Activated T-helper 17 cell treated with anti-CD3 and anti-CD28 coated beads, Interleukin-2, amount 50 U/mL, for 72 hours (primary cell): ENCODE measurements around the gene TTC39B. TPM values are rescaled to one million over a fixed set of nuclear protein-coding genes. Genes with fewer than 3 reads are reported as not detected.
"Not testable (repeated sequence)": the region's sequence is repeated elsewhere in the genome, so short reads cannot be mapped to it uniquely, and the experiment has no call there.

ENCODE experiments used
- ATAC-seq: fragments of 150-1000 bp; cut with Tn5 transposase; replicated peaks from 2 replicates; pipeline ENCODE4 v1.10.0; 2021; ENCODE audit warnings: mild to moderate bottlenecking, moderate library complexity
- H3K27ac Mint-ChIP-seq: one replicate; pipeline ENCODE4 v1.8.0; 2022; ENCODE audit warnings: mixed read lengths
- H3K27me3 Mint-ChIP-seq: one replicate; pipeline ENCODE4 v1.8.0; 2022; ENCODE audit warnings: mixed read lengths
- H3K36me3 Mint-ChIP-seq: one replicate; pipeline ENCODE4 v1.8.0; 2022; ENCODE audit warnings: low read depth, mild to moderate bottlenecking, mixed read lengths
- H3K4me1 Mint-ChIP-seq: one replicate; pipeline ENCODE4 v1.8.0; 2022; ENCODE audit warnings: mixed read lengths
- H3K4me3 Mint-ChIP-seq: one replicate; pipeline ENCODE4 v1.8.0; 2022; ENCODE audit warnings: mild to moderate bottlenecking, mixed read lengths
- H3K9me3 Mint-ChIP-seq: one replicate; pipeline ENCODE4 v1.8.0; 2022; ENCODE audit warnings: mixed read lengths
- total RNA-seq, 2 donors: library from RNA; stranded (reverse); gene quantifications; one replicate each; pipeline ENCODE4 v1.2.3, GENCODE V29; 2022

The TTC39B gene
- total RNA-seq, 2 donors from 2014 or later, result 14.5 to 19.1 TPM

GRCh38 chr9:15239816-15240215, 67.2 kb downstream of the TTC39B start:
- no peak overlapping the region for H3K27ac Mint-ChIP-seq
- ATAC-seq, result no peak
- H3K4me1 Mint-ChIP-seq, result peaks cover 14% of the 10 kb centered on the region
- H3K4me3 Mint-ChIP-seq, result no peak overlapping the region
- H3K27me3 Mint-ChIP-seq, result no peaks in the 10 kb centered on the region
- peaks cover 31% of the 10 kb centered on the region for H3K36me3 Mint-ChIP-seq
- H3K9me3 Mint-ChIP-seq, result peaks cover 24% of the 10 kb centered on the region

- no peak overlapping the region for H3K4me3 Mint-ChIP-seq
- H3K27ac Mint-ChIP-seq, result no peak overlapping the region
- H3K27me3 Mint-ChIP-seq, result no peaks in the 10 kb centered on the region
- H3K9me3 Mint-ChIP-seq, result peaks cover 24% of the 10 kb centered on the region
- peaks cover 14% of the 10 kb centered on the region for H3K4me1 Mint-ChIP-seq
- H3K36me3 Mint-ChIP-seq, result peaks cover 31% of the 10 kb centered on the region
- ATAC-seq, result no peak
Measured at GRCh38 chr9:15238646-15239045, 68.4 kb downstream of the TTC39B start.

DNA sequence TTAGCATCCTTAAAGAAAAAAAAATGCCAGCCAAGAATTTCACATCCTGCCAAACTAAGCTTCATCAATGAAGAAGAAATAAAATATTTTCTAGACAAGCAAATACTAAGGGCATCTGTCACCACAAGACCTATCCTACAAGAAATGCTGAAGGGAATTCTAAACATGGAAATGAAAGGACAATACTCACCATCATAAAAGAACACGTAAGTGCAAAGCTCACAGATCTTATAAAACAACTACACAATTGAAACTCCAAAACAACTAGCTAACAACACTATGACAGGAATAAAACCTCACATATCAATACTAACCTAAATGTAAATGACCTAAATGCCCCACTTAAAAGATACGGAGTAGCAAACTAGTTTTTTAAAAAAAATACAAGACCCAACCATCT, 71.4 kb downstream of the TTC39B start:
- no peak for ATAC-seq
- Mint-ChIP-seq H3K9me3 (peaks cover 24% of the 10 kb centered on the region), H3K4me3 (peak overlapping the region; percentile 51), H3K36me3 (peaks cover 37% of the 10 kb centered on the region), H3K27me3 (no peaks in the 10 kb centered on the region), H3K4me1 (peaks cover 23% of the 10 kb centered on the region), H3K27ac (peak overlapping the region; percentile 74)

DNA sequence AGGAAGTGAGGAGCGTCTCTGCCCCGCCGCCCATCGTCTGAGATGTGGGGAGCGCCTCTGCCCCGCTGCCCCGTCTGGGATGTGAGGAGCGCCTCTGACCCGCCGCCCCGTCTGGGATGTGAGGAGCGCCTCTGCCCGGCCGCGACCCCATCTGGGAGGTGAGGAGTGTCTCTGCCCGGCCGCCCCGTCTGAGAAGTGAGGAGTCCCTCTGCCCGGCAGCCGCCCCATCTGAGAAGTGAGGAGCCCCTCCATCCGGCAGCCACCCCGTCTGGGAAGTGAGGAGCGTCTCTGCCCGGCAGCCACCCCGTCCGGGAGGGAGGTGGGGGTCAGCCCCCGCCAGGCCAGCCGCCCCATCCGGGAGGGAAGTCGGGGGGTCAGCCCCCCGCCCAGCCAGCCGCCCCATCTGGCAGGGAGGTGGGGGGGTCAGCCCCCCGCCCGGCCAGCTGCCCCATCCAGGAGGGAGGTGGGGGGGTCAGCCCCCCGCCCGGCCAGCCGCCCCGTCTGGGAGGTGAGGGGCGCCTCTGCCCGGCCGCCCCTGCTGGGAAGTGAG, 73.0 kb downstream of the TTC39B start:
- H3K27ac Mint-ChIP-seq, H3K27me3 Mint-ChIP-seq, ATAC-seq, H3K4me3 Mint-ChIP-seq: not testable (repeated sequence)
- Mint-ChIP-seq H3K36me3 (peaks cover 31% of the 10 kb centered on the region), H3K9me3 (peaks cover 24% of the 10 kb centered on the region), H3K4me1 (peaks cover 34% of the 10 kb centered on the region)

DNA sequence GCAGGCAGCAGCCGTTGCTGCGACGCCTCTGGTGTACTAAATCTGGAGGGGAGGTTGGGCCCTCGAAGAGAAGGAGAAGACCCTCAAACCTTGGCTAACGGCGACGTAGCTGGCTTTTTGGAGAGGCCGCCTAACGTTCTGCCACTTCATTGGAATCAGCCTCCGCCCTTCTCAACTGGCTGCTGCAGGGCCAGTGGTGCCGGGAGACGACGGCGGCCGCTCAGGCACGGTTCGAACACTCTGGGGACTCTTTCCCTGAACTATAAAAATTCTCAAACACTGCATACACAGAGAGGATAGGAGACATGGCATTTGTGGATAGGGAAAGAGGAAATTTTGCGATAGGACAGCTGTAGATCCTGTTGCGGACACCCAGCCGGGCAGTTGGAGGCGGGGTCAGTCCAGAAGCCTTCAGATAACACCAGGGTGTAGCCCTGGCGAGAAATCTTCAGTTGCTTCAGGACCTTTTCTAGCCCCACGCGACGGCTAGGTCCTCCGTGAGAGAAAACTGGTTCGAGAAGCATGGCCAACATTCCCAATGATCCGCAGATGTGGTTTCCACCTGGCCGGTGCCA, 74.2 kb downstream of the TTC39B start:
- Mint-ChIP-seq H3K4me1 (peaks cover 35% of the 10 kb centered on the region), H3K9me3 (peaks cover 16% of the 10 kb centered on the region), H3K36me3 (peaks cover 19% of the 10 kb centered on the region)
- H3K27me3 Mint-ChIP-seq, H3K27ac Mint-ChIP-seq, ATAC-seq, H3K4me3 Mint-ChIP-seq: not testable (repeated sequence)

- Mint-ChIP-seq H3K27ac (no peak overlapping the region), H3K27me3 (no peaks in the 10 kb centered on the region), H3K36me3 (peaks cover 11% of the 10 kb centered on the region), H3K4me1 (peaks cover 35% of the 10 kb centered on the region), H3K9me3 (peaks cover 9% of the 10 kb centered on the region), H3K4me3 (no peak overlapping the region)
- ATAC-seq, result peak; percentile 19
Measured at GRCh38 chr9:15231788-15232635, 75.0 kb downstream of the TTC39B start.

DNA sequence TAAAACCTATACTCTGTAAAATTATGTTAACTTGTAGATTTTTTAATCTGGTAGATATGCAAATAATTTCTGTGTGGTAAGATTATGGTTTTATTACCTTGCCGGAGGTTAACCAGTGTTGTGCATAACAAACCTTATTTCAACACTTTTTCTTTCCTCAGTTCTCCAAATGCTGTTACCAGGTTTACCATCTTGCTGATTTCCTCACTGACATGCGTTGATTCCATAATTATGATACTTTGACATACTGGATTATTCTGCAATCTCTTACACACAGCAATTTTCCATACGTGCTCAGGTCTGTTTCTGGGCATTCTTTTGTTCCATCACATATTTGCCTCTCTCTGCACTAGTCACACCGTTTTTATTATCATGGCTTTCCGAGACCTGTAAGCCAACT, 77.6 kb downstream of the TTC39B start:
- peak overlapping the region; percentile 83 for H3K4me3 Mint-ChIP-seq

DNA sequence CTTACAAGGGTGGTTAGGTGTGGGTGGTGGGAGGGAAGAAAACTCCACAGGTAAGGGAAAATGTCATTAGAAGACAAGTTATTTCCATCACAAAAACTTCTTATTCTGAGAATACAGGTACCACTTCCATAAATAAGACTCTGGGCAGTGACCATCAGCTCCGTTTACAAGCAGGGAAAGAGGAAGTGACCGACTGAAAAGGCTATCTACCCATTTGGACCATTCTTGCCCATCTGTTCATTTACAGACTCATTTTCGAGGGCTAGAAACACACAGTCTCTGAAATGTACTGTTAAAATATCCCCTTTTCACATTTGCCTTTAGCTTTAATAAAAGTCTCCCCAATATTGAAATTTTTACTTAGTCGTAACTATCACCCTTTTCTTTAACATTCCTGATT, 79.5 kb downstream of the TTC39B start:
- Mint-ChIP-seq H3K36me3 (peaks cover 37% of the 10 kb centered on the region), H3K27ac (peak overlapping the region; percentile 97), H3K9me3 (peaks cover 3% of the 10 kb centered on the region), H3K4me3 (peak overlapping the region; percentile 83), H3K27me3 (no peaks in the 10 kb centered on the region), H3K4me1 (peaks cover 35% of the 10 kb centered on the region)
- ATAC-seq, result no peak

More for the DNA sequence above, 77.6 kb downstream of the TTC39B start:
- H3K27ac Mint-ChIP-seq, result peak overlapping the region; percentile 68
- no peak for ATAC-seq
- H3K36me3 Mint-ChIP-seq, result peaks cover 19% of the 10 kb centered on the region
- H3K27me3 Mint-ChIP-seq, result no peaks in the 10 kb centered on the region
- peaks cover 3% of the 10 kb centered on the region for H3K9me3 Mint-ChIP-seq
- peaks cover 27% of the 10 kb centered on the region for H3K4me1 Mint-ChIP-seq

- H3K4me1 Mint-ChIP-seq, result peaks cover 35% of the 10 kb centered on the region
- peaks cover 3% of the 10 kb centered on the region for H3K9me3 Mint-ChIP-seq
- no peak for ATAC-seq
- H3K27me3 Mint-ChIP-seq, result no peaks in the 10 kb centered on the region
- no peak overlapping the region for H3K27ac Mint-ChIP-seq
- peaks cover 35% of the 10 kb centered on the region for H3K36me3 Mint-ChIP-seq
- H3K4me3 Mint-ChIP-seq, result no peak overlapping the region
Measured at GRCh38 chr9:15225564-15226126, 81.4 kb downstream of the TTC39B start.

DNA sequence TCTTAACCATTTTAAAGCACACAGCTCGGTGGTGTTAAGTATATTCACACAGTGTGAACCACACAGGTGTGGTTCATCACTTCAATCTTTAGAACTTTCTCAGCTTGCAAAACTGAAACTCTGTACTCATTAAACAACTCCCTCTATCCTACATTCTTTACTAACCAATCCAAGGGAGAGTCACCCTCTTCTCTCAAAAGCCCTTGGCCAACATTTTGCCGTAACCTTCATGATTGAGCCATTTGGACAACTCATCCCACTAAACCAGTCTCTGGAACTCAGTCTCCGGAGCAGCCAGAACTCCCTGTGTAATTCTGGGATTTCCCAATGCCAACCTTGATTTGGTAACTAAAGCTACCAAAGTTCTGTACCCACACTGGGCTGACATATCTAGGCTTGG, 84.7 kb downstream of the TTC39B start:
- no peak overlapping the region for H3K4me3 Mint-ChIP-seq
- ATAC-seq, result peak; percentile 99
- no peaks in the 10 kb centered on the region for H3K27me3 Mint-ChIP-seq
- H3K36me3 Mint-ChIP-seq, result peaks cover 42% of the 10 kb centered on the region
- H3K9me3 Mint-ChIP-seq, result peaks cover 3% of the 10 kb centered on the region
- H3K27ac Mint-ChIP-seq, result peak overlapping the region; percentile 34
- peaks cover 23% of the 10 kb centered on the region for H3K4me1 Mint-ChIP-seq

GRCh38 chr9:15221746-15222145, 85.3 kb downstream of the TTC39B start:
- no peak for ATAC-seq
- Mint-ChIP-seq H3K4me3 (no peak overlapping the region), H3K4me1 (peaks cover 21% of the 10 kb centered on the region), H3K27me3 (no peaks in the 10 kb centered on the region), H3K9me3 (peaks cover 3% of the 10 kb centered on the region), H3K36me3 (peaks cover 42% of the 10 kb centered on the region), H3K27ac (no peak overlapping the region)

- no peak for ATAC-seq
- Mint-ChIP-seq H3K27me3 (no peaks in the 10 kb centered on the region), H3K4me3 (no peak overlapping the region), H3K9me3 (no peaks in the 10 kb centered on the region), H3K4me1 (peaks cover 17% of the 10 kb centered on the region), H3K27ac (no peak overlapping the region), H3K36me3 (peaks cover 45% of the 10 kb centered on the region)
Measured at GRCh38 chr9:15220658-15221318, 86.2 kb downstream of the TTC39B start.

DNA sequence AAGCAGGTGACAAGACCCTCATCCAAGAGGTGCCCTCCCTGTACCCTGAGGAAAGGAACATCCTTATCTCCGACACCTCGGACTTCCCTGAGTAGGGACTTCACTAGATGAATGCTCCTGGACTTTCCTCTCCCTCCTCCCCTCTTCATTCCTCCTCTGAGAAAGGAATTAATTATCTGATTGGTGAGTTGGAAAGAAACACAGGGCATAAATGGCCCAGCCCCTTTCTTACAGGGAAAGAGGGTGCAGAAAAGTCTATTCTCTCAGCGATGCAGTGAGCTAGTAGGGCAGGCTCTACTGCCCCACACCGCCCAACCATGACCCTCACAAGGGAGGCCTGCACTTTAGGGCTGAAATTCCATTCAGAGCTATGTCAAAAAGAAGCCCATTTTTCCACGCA, 87.5 kb downstream of the TTC39B start:
- Mint-ChIP-seq H3K27me3 (no peaks in the 10 kb centered on the region), H3K4me3 (no peak overlapping the region), H3K27ac (peak overlapping the region; percentile 50), H3K9me3 (no peaks in the 10 kb centered on the region), H3K4me1 (peaks cover 17% of the 10 kb centered on the region), H3K36me3 (peaks cover 38% of the 10 kb centered on the region)
- ATAC-seq, result no peak

DNA sequence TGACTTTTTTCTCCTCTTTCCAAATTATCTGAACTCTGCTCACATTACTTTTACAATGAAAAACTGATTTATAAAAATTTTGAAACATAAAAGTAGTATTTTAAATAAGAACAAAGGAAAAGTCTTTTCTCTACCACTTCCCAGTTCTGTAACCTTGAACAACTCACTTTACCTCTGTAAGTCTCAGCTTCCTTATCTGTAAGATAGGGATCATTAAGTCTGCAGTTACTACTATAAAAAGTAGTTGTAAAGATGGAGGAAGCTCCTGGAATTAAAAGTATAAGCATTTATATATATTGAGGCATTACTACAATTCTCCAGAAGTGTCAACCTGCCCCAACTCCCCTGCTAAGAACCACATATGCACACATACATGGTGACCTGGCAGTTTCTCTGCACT, 88.0 kb downstream of the TTC39B start:
- peaks cover 33% of the 10 kb centered on the region for H3K36me3 Mint-ChIP-seq
- ATAC-seq, result no peak
- H3K27me3 Mint-ChIP-seq, result no peaks in the 10 kb centered on the region
- peak overlapping the region; percentile 50 for H3K27ac Mint-ChIP-seq
- H3K9me3 Mint-ChIP-seq, result no peaks in the 10 kb centered on the region
- peaks cover 13% of the 10 kb centered on the region for H3K4me1 Mint-ChIP-seq
- H3K4me3 Mint-ChIP-seq, result no peak overlapping the region
